IPS-18a (cell line): Measurements from ENCODE around the gene ICAM5.

ENCODE experiments used
- H3K27ac ChIP-seq: one replicate; pipeline ENCODE4 v1.5.1; 2013; ENCODE audit warnings: low read length
- H3K27me3 ChIP-seq: one replicate; pipeline ENCODE4 v1.6.1; 2013; ENCODE audit warnings: mild to moderate bottlenecking, low read length; ENCODE audit not compliant: control insufficient read depth, insufficient read depth
- H3K36me3 ChIP-seq: one replicate; pipeline ENCODE4 v1.6.1; 2013; ENCODE audit warnings: low read depth, low read length; ENCODE audit not compliant: control insufficient read depth
- H3K4me1 ChIP-seq: one replicate; pipeline ENCODE4 v1.6.1; 2013; ENCODE audit warnings: low read depth, low read length; ENCODE audit not compliant: control insufficient read depth
- H3K4me3 ChIP-seq: one replicate; pipeline ENCODE4 v1.5.1; 2013; ENCODE audit warnings: low read length
- H3K9ac ChIP-seq: one replicate; pipeline ENCODE4 v1.6.1; 2013; ENCODE audit warnings: mild to moderate bottlenecking, low read length, moderate library complexity
- H3K9me3 ChIP-seq: one replicate; pipeline ENCODE4 v1.6.1; 2013; ENCODE audit warnings: low read depth, low read length; ENCODE audit not compliant: control insufficient read depth

The ICAM5 gene

DNA sequence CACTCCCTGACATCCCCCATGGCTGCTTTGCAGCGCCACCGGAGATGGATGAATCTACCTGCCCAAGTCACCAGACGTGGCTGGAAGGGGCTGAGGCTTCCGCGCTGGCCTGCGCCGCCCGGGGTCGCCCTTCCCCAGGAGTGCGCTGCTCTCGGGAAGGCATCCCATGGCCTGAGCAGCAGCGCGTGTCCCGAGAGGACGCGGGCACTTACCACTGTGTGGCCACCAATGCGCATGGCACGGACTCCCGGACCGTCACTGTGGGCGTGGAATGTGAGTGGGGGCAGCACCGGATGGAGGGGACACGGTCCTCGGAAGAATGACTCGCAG is 4.6 kb downstream of the ICAM5 start:
- no peaks in the 10 kb centered on the region for H3K36me3 ChIP-seq
- H3K4me3 ChIP-seq = no peak overlapping the region
- H3K27ac ChIP-seq = no peak overlapping the region
- no peaks in the 10 kb centered on the region for H3K9me3 ChIP-seq
- peaks cover 18% of the 10 kb centered on the region for H3K4me1 ChIP-seq
- H3K9ac ChIP-seq = no peak overlapping the region
- H3K27me3 ChIP-seq = peaks cover 90% of the 10 kb centered on the region

DNA sequence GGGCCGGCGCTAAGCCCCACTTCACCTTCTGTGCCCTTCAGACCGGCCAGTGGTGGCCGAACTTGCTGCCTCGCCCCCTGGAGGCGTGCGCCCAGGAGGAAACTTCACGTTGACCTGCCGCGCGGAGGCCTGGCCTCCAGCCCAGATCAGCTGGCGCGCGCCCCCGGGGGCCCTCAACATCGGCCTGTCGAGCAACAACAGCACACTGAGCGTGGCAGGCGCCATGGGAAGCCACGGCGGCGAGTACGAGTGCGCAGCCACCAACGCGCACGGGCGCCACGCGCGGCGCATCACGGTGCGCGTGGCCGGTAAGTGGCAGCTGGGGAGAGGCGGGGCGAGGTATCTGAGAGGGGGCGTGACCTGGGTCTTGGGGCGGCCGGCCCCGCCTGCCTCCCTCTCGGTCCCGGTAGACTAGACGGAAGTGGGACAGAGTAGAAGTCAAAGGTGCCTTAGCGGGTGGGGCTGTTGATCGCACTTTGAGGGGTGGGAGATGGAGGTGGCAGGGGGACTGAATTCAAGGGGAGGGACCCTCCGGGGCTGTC is 5.6 kb downstream of the ICAM5 start:
- Histone ChIP-seq H3K27me3 (peaks cover 87% of the 10 kb centered on the region), H3K36me3 (no peaks in the 10 kb centered on the region), H3K4me3 (peak overlapping the region; percentile 47), H3K4me1 (peaks cover 15% of the 10 kb centered on the region), H3K27ac (no peak overlapping the region), H3K9ac (no peak overlapping the region), H3K9me3 (no peaks in the 10 kb centered on the region)

DNA sequence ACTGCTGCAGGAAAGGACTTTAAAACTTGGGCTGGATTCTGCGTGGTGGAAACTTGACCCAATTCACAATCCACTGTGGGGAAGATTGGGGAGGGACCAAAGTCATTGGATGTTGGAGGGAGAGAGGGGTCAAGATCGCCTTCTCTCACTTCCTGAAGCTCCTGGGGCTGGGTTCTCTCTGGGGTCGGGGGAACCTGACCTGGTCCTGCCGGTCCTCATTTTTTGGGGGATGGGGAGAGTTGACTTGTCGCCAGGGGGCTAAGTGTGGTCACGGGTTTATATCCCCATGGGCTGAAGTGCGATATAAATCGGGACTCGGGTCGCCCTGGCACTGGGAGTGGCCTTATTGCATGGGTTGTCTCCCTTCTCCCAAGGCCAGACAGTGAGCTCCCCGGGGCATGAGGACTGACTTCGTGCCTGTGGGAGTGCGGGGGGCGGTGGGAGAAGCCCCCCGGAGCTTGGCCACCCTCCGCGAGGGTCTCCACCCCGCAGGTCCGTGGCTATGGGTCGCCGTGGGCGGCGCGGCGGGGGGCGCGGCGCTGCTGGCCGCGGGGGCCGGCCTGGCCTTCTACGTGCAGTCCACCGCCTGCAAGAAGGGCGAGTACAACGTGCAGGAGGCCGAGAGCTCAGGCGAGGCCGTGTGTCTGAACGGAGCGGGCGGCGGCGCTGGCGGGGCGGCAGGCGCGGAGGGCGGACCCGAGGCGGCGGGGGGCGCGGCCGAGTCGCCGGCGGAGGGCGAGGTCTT is 6.3 kb downstream of the ICAM5 start:
- H3K9ac ChIP-seq = no peak overlapping the region

DNA sequence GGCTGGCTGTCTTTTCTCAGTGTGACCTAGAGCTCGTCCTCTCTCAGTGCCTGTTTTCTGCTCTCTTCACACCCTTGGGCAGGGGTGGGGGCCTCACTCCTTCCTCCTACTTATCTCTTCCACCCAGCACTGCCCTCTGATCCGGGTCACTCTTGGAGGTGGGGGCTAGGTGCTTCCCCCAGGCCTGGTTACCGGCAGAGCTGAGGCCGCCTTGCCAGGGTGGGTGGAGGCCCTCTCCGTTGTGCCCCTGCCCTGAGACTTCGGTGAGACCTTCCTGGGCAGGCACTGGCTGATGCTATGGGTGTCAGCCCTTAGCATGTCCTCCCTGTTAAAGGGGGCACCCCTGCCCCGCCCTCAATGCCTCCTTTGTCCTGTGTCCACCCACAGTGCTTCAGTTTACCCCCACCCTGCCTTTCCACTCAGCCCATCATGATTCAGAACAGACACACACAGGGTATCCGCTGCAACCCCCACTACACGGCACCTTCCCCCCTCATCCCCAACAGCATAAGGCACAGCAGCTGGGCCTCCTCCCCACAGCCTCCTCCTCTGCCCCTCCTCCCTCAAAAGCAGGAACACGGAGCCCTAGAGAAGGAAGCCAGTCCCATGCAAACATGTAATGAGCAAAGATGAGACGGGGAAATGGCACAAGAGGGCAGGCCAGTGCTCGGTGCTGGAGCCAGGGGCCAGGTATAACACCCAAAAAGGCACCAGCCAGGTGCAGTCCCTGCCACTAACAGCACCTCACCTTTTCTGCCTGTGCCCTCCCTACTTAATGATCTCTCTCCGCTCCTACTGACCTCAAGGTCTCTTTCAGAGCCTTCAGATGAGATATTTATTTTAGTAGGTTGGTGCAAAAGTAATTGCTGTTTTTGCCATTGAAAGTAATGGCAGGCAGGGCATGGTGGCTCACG is 10.1 kb downstream of the ICAM5 start:
- no peak overlapping the region for H3K27ac ChIP-seq
- no peak overlapping the region for H3K4me3 ChIP-seq
- H3K9ac ChIP-seq = no peak overlapping the region
- peaks cover 43% of the 10 kb centered on the region for H3K27me3 ChIP-seq
- no peaks in the 10 kb centered on the region for H3K9me3 ChIP-seq
- no peaks in the 10 kb centered on the region for H3K36me3 ChIP-seq
- H3K4me1 ChIP-seq = peaks cover 4% of the 10 kb centered on the region

More for the DNA sequence above, 6.3 kb downstream of the ICAM5 start:
- no peaks in the 10 kb centered on the region for H3K9me3 ChIP-seq
- peaks cover 11% of the 10 kb centered on the region for H3K4me1 ChIP-seq
- H3K27ac ChIP-seq = no peak overlapping the region
- H3K36me3 ChIP-seq = no peaks in the 10 kb centered on the region
- peak overlapping the region; percentile 47 for H3K4me3 ChIP-seq
- H3K27me3 ChIP-seq = peaks cover 81% of the 10 kb centered on the region

DNA sequence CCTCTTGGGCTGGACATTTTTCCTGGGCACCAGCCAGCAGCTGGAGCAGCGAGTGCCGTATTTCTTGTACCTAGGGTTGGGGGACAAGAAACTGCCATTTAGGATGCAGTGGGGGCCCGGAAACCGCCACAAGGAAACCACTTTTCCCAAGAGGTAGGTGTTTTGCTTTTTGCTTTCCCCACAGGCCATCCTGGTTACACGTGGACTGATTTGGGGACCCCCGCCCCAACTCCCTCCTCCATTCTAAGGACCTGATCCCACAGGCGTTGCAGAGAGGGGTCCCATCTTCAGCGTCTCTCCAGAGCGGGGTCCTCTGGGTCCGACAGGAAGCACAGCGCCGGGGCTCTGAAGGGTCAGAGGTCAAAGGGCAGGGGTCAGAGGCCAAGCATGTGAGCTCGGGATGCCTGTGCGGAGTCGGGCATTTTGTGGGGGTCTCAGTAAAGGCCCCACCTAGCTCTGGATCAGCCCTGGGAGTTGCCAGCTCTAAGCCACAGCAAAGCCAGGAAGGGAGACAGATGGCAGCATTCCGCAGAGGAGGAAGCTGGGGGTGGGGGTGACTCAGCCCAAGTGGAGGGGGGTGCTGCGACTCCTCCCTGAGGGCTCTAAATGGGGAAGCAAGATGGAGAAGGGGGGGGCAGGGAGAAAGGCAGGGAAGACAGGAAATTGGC is 15.5 kb downstream of the ICAM5 start:
- Histone ChIP-seq H3K4me1 (no peaks in the 10 kb centered on the region), H3K36me3 (peaks cover 5% of the 10 kb centered on the region), H3K27ac (no peak overlapping the region), H3K9ac (no peak overlapping the region), H3K9me3 (no peaks in the 10 kb centered on the region), H3K27me3 (no peaks in the 10 kb centered on the region), H3K4me3 (no peak overlapping the region)

DNA sequence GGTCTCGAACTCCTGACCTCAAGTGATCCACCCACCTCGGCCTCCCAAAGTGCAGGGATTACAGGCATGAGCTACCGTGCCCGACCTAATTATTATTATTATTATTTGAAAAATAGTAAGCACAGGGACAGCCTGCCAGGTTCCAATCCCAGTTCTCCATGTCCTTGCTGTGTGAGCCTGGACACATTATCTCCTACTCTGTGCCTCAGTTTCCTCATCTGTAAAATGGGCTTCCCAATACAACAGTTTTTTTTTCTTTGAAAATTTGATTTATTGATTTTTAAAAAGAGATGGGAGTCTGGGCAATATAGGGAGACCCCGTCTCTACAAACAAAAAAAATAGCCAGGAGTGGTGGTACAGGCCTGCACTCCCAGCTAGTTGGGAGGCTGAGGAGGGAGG is 16.6 kb downstream of the ICAM5 start:
- Histone ChIP-seq H3K4me3 (no peak overlapping the region), H3K4me1 (no peaks in the 10 kb centered on the region), H3K36me3 (peaks cover 6% of the 10 kb centered on the region), H3K9me3 (no peaks in the 10 kb centered on the region), H3K27me3 (no peaks in the 10 kb centered on the region), H3K9ac (no peak overlapping the region), H3K27ac (no peak overlapping the region)

DNA sequence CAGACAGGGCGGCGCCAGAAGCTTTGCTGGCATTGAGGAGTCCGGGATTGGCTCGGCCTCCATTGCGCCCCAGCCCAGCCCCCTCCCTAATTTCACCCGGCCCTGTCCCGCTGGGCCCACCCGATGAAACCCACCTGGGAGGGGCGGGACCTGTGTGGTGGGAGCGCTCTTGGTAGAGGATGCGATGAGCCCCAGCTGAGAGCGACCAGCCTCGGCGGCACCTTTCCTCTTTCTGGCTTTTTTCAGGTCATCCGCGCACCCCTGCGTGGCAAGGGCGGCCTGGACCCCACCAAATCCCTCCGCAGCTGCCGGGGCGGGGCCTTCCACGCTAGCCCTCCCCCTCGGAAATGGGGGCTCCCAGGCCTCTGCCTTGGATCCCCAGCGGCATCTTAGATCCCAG is 19.7 kb downstream of the ICAM5 start, which contains the start of gene ZGLP1:
TSS of gene ZGLP1 (minus strand) at position 393 of the 400 bp plus-strand sequence.
- H3K9me3 ChIP-seq = no peaks in the 10 kb centered on the region
- H3K4me1 ChIP-seq = no peaks in the 10 kb centered on the region
- peaks cover 6% of the 10 kb centered on the region for H3K36me3 ChIP-seq
- no peak within 1 kb of the TSS for H3K9ac ChIP-seq
- no peak within 1 kb of the TSS for H3K27ac ChIP-seq
- no peak within 1 kb of the TSS for H3K4me3 ChIP-seq
- H3K27me3 ChIP-seq = no peaks in the 10 kb centered on the region

DNA sequence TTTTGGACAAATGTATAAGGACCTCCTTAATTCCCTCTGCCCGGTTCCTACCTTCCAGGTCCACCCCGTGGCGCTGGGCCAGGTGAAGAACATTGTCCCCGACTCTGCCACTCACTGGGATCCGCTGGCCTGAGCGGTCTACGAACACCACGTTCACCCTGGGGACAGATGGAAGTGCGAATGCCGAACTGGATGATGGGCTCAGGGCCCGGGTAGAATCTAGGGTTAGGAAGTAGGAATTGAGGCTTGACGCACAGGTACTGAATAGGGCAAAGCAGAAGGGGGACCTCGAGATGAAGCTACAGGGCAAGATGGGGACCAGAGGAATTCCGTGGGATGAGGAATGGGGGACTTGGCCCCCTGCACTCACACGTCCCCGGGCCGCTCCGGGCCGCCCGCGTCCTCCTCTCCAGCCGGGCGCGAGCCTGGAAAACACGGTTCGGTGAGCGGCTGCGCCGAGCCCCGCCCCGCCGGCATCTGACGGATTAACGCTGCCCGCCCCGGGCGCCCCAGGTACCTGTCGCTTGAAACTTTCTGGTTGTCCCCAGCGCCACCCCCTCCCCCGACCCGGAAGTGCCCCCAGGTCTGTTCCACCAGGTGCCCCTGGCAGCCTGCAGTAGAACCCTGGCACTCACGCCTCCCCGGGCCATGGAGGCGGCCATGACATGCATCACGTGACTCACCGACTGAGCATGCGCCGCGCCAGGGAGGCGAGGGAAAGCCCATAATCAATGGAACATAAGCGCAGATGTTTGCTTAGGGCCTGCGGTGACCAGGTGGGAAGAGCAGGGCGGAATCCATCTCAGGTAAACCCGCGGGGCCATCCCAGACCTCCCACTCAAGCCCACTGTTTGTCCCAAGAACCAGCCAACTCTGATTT is 25.8 kb downstream of the ICAM5 start, which contains the start of gene FDX2:
TSS of gene FDX2 (minus strand) at position 681 of the 880 bp plus-strand sequence. CDS start at position 662, 19 bp downstream.
- Histone ChIP-seq H3K9ac (peak within 1 kb of the TSS; percentile 55), H3K27me3 (no peaks in the 10 kb centered on the region), H3K4me1 (peaks cover 3% of the 10 kb centered on the region), H3K9me3 (no peaks in the 10 kb centered on the region), H3K36me3 (peaks cover 16% of the 10 kb centered on the region), H3K27ac (peak within 1 kb of the TSS; percentile 35), H3K4me3 (peak within 1 kb of the TSS; percentile 79)

DNA sequence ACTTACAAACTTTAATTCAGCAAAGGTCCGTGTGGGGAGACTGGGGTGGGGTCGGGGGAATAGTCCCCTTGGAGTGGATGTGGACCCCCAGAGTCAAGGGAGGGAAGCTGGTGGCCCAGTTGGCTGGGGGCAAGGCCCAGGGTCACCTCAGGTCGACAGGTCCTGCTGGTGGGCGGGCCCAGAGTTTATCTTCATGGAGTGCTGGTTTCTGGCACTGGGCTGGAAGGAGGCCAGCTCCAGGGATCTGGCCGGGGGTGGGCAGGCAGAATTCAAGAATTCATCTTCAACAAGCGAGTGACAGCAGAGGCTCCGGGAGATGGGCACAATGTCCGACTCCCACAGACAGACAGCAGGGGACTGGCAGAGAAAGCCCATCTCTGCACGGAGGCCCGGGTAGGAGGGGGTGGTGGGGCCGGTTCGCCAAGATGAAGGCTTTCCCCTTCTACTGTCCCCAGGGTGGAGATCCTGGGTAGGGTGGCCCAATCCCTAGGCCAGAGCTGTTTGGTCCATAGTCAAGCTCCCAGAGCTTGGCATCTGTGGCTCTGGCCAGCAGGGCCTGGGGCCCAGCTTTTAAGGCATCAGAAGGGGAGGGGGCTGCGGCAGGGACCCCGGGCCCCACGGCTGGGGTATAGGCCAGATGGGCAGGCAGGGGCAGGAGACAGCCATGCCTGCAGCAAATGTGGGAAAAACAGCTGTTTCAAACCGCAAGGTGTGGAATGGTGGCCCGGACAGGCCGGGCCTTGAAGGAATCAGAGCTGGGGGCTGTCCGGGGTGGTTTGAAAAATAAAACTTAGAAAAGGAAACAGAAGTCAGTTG is 26.7 kb downstream of the ICAM5 start:
- H3K9ac ChIP-seq = no peak overlapping the region
- H3K4me3 ChIP-seq = peak overlapping the region; percentile 79
- no peak overlapping the region for H3K27ac ChIP-seq
- H3K4me1 ChIP-seq = peaks cover 3% of the 10 kb centered on the region
- H3K36me3 ChIP-seq = peaks cover 23% of the 10 kb centered on the region
- no peaks in the 10 kb centered on the region for H3K27me3 ChIP-seq
- no peaks in the 10 kb centered on the region for H3K9me3 ChIP-seq
